ENCODE measurements around the gene TMEM163.

Gene TMEM163

DNA sequence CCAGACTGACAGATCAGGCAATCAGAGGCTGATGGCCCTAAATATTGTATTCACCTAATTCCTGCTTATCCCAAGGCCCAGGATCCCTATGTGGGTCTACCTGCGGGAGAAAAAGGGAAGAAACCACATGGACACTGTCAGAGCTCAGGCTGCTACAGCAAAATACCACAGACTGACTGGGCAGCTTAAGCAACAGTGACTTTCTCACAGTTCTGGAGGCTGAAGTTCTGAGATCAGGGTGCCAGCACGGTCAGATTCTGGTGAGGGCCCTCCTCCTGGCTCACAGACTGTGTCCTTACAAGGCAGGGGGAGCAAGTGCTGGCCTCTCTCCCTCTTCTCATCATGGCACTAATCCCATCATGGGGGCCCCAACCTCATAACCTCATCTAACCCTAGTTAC lies 181.7 kb downstream of the TMEM163 start:
- H3K27ac ChIP-seq (ENCODE audit: low read depth, low read length): no peak overlapping the region
- H3K4me2 ChIP-seq (ENCODE audit: low read length): no peak overlapping the region
- DNase-seq: no peak
- H4K8ac ChIP-seq (ENCODE audit: low read depth, low read length): no peak overlapping the region
- no CpG with 5 or more reads among the region's 2 CpGs for WGBS (ENCODE audit: extremely low coverage, insufficient coverage, low lambda C conversion rate)
- H3K79me2 ChIP-seq (ENCODE audit: control insufficient read depth, insufficient read depth, low read length): no peaks in the 10 kb centered on the region
- no peak overlapping the region for H3K4ac ChIP-seq (ENCODE audit: low read depth, low read length)
- no peak overlapping the region for H3K18ac ChIP-seq (ENCODE audit: low read length)
- no peak overlapping the region for H3K56ac ChIP-seq (ENCODE audit: low read length)
- no peak overlapping the region for H3K23ac ChIP-seq (ENCODE audit: low read length)
- no peak overlapping the region for H2BK15ac ChIP-seq (replicated peaks; ENCODE audit: low read depth)
- H3K4me3 ChIP-seq (ENCODE audit: low read length): no peak overlapping the region
- no peak overlapping the region for H2BK120ac ChIP-seq (ENCODE audit: low read depth, low read length)
- H2BK5ac ChIP-seq (ENCODE audit: low read length): no peak overlapping the region
- no peaks in the 10 kb centered on the region for H3K79me1 ChIP-seq (ENCODE audit: low read length)
- no peaks in the 10 kb centered on the region for H3K27me3 ChIP-seq (ENCODE audit: insufficient read depth, low read length, poor library complexity)
- H3K9ac ChIP-seq (ENCODE audit: low read length): no peak overlapping the region
- H3K36me3 ChIP-seq (ENCODE audit: control insufficient read depth, insufficient read depth, low read length): no peaks in the 10 kb centered on the region
- H3K4me1 ChIP-seq (ENCODE audit: control insufficient read depth, low read depth, low read length): no peaks in the 10 kb centered on the region
- H2AK5ac ChIP-seq (ENCODE audit: low read length): no peak overlapping the region
- no peak overlapping the region for H4K5ac ChIP-seq (ENCODE audit: low read length)

DNA sequence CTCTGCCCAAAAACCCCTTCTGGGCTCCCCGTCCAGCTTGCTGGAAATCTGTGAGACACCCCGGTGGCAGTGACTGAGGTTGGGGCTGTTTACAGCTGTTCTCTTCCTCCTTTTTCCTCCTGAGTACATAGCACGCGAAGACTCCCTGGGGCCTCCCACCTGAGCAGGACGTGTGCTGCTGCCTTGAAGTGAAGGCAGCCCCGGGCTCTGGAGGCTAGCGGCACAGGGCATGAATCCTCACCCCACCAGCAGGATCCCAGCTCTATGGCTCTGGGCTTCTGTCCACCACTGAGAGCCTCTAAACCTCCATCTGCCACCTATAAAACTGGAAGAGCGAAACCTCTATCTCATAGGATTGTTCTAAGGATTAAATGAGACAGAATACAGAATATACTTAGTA lies 182.5 kb downstream of the TMEM163 start:
- Histone ChIP-seq H2BK120ac (ENCODE audit: low read depth, low read length) (no peak overlapping the region), H3K4me3 (ENCODE audit: low read length) (no peak overlapping the region), H2BK15ac (replicated peaks; ENCODE audit: low read depth) (no peak overlapping the region), H3K9ac (ENCODE audit: low read length) (no peak overlapping the region), H2BK5ac (ENCODE audit: low read length) (no peak overlapping the region), H3K79me2 (ENCODE audit: control insufficient read depth, insufficient read depth, low read length) (no peaks in the 10 kb centered on the region), H3K4me2 (ENCODE audit: low read length) (no peak overlapping the region), H4K8ac (ENCODE audit: low read depth, low read length) (no peak overlapping the region), H3K36me3 (ENCODE audit: control insufficient read depth, insufficient read depth, low read length) (no peaks in the 10 kb centered on the region), H3K4me1 (ENCODE audit: control insufficient read depth, low read depth, low read length) (no peaks in the 10 kb centered on the region), H3K56ac (ENCODE audit: low read length) (no peak overlapping the region), H3K27me3 (ENCODE audit: insufficient read depth, low read length, poor library complexity) (no peaks in the 10 kb centered on the region), H3K27ac (ENCODE audit: low read depth, low read length) (no peak overlapping the region), H4K5ac (ENCODE audit: low read length) (no peak overlapping the region), H3K23ac (ENCODE audit: low read length) (no peak overlapping the region), H3K18ac (ENCODE audit: low read length) (no peak overlapping the region), H2AK5ac (ENCODE audit: low read length) (no peak overlapping the region), H3K4ac (ENCODE audit: low read depth, low read length) (no peak overlapping the region), H3K79me1 (ENCODE audit: low read length) (no peaks in the 10 kb centered on the region)
- WGBS (ENCODE audit: extremely low coverage, insufficient coverage, low lambda C conversion rate): no CpG with 5 or more reads among the region's 8 CpGs
- DNase-seq: no peak

DNA sequence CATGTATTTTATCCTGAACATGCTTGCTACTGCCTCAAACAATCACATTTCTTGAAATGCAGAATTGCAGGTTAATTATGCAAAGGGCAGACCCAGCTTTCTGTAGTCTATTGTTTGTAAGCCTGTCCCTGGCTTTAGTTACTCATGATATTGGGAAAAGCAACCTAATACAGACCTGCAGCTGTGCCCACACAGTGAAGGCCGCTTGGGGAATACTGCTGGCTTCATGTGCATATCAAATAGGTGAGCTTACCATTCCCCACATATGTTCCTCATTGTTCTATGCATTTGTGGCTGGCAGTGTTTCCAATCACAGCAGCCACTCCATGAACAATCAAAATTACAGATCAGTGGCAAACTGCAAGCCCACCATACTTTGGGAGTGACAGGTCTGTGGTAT lies 186.3 kb downstream of the TMEM163 start:
- Histone ChIP-seq H3K27ac (ENCODE audit: low read depth, low read length) (no peak overlapping the region), H3K18ac (ENCODE audit: low read length) (no peak overlapping the region)

DNA sequence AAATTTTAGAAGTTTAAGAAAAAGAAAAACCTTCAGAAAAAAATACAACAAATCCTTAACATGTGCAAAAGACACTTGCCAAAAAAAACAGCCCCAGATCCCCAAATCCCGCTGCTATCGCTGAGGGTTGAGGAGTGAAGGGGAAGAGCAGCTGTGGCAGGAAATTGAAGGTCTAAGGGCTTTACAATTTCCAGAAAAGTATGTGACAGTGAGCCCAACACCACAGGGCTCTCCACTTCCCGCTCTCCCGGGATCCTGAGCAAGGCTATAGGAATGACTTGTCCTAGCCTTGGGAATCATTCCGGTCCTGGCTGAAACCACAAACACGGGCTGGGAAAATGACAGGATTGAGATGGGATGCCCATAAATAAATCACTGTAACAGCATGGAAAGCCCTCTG lies 191.4 kb downstream of the TMEM163 start:
- no peak overlapping the region for H3K9ac ChIP-seq (ENCODE audit: low read length)
- H3K4me1 ChIP-seq (ENCODE audit: control insufficient read depth, low read depth, low read length): no peaks in the 10 kb centered on the region
- no peak overlapping the region for H2BK120ac ChIP-seq (ENCODE audit: low read depth, low read length)
- H3K79me2 ChIP-seq (ENCODE audit: control insufficient read depth, insufficient read depth, low read length): no peaks in the 10 kb centered on the region
- no peak for DNase-seq
- no peaks in the 10 kb centered on the region for H3K79me1 ChIP-seq (ENCODE audit: low read length)
- no peak overlapping the region for H3K4ac ChIP-seq (ENCODE audit: low read depth, low read length)
- H4K8ac ChIP-seq (ENCODE audit: low read depth, low read length): no peak overlapping the region
- H3K18ac ChIP-seq (ENCODE audit: low read length): no peak overlapping the region
- no peaks in the 10 kb centered on the region for H3K36me3 ChIP-seq (ENCODE audit: control insufficient read depth, insufficient read depth, low read length)
- H3K56ac ChIP-seq (ENCODE audit: low read length): no peak overlapping the region
- no peak overlapping the region for H4K5ac ChIP-seq (ENCODE audit: low read length)
- no peak overlapping the region for H3K4me3 ChIP-seq (ENCODE audit: low read length)
- no peak overlapping the region for H3K27ac ChIP-seq (ENCODE audit: low read depth, low read length)
- no peak overlapping the region for H3K4me2 ChIP-seq (ENCODE audit: low read length)
- H3K27me3 ChIP-seq (ENCODE audit: insufficient read depth, low read length, poor library complexity): no peaks in the 10 kb centered on the region
- H2BK15ac ChIP-seq (replicated peaks; ENCODE audit: low read depth): no peak overlapping the region
- H2AK5ac ChIP-seq (ENCODE audit: low read length): no peak overlapping the region
- H2BK5ac ChIP-seq (ENCODE audit: low read length): no peak overlapping the region
- no peak overlapping the region for H3K23ac ChIP-seq (ENCODE audit: low read length)
- WGBS (ENCODE audit: extremely low coverage, insufficient coverage, low lambda C conversion rate): no CpG with 5 or more reads among the region's 6 CpGs

More for the DNA sequence above, 186.3 kb downstream of the TMEM163 start:
- Histone ChIP-seq H4K8ac (ENCODE audit: low read depth, low read length) (no peak overlapping the region), H2AK5ac (ENCODE audit: low read length) (no peak overlapping the region), H3K56ac (ENCODE audit: low read length) (no peak overlapping the region), H3K23ac (ENCODE audit: low read length) (no peak overlapping the region), H4K5ac (ENCODE audit: low read length) (no peak overlapping the region), H3K4me2 (ENCODE audit: low read length) (no peak overlapping the region), H3K36me3 (ENCODE audit: control insufficient read depth, insufficient read depth, low read length) (no peaks in the 10 kb centered on the region), H3K27me3 (ENCODE audit: insufficient read depth, low read length, poor library complexity) (no peaks in the 10 kb centered on the region), H3K79me1 (ENCODE audit: low read length) (no peaks in the 10 kb centered on the region), H2BK5ac (ENCODE audit: low read length) (no peak overlapping the region), H3K4me1 (ENCODE audit: control insufficient read depth, low read depth, low read length) (no peaks in the 10 kb centered on the region), H2BK15ac (replicated peaks; ENCODE audit: low read depth) (no peak overlapping the region), H3K4ac (ENCODE audit: low read depth, low read length) (no peak overlapping the region), H3K9ac (ENCODE audit: low read length) (no peak overlapping the region), H3K4me3 (ENCODE audit: low read length) (no peak overlapping the region), H3K79me2 (ENCODE audit: control insufficient read depth, insufficient read depth, low read length) (no peaks in the 10 kb centered on the region), H2BK120ac (ENCODE audit: low read depth, low read length) (no peak overlapping the region)
- WGBS (ENCODE audit: extremely low coverage, insufficient coverage, low lambda C conversion rate): no CpG with 5 or more reads among the region's 1 CpG
- DNase-seq: no peak

DNA sequence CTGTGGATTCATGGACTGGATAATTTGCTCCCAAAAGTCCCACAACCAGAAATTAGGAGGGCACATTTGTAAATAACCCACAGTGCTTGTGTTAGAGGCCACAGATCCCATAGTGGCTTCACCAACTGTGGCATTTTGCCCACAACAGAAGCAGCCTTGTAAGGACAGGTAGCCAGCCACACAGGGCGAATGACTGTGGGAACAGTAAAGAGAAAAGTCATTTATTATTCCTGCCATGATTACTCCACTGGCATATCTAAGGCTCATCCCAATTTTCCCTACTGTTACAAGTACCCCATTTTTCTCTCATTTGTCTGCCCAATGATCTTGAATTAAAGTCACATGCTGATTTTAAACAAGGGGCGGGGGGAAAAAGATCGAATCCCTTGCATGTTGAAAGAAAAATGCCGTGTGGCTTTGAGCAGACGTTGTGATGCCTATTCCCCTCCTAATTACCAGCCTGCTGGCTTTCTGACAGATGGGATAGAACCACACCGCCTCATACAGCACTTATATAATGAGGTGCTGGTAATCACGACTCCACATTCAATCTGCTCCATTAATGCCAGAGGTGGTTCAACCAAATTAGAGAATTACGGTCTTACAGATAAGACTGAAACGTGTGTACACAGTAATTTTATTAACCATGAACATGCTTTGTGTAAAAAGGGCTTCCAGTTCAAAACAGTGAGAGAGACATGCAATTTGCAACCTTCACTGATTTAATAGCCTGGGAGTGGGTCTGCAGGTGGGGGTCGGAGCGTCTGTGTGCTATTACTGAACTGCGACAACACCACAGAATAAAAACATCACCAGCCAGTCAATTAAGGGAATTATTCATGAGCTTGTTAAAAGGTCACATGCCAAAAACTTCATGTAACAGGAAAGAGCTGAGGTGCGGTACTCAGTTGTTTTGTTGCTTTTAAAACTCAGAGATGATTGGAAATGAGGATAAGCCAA lies 196.0 kb downstream of the TMEM163 start:
- H3K27ac ChIP-seq (ENCODE audit: low read depth, low read length): no peak overlapping the region
- no peak overlapping the region for H3K23ac ChIP-seq (ENCODE audit: low read length)
- no peak overlapping the region for H4K5ac ChIP-seq (ENCODE audit: low read length)
- H2AK5ac ChIP-seq (ENCODE audit: low read length): no peak overlapping the region
- no peaks in the 10 kb centered on the region for H3K79me2 ChIP-seq (ENCODE audit: control insufficient read depth, insufficient read depth, low read length)
- no peak overlapping the region for H3K4me3 ChIP-seq (ENCODE audit: low read length)
- no peak overlapping the region for H2BK5ac ChIP-seq (ENCODE audit: low read length)
- no peak overlapping the region for H4K8ac ChIP-seq (ENCODE audit: low read depth, low read length)
- H3K79me1 ChIP-seq (ENCODE audit: low read length): no peaks in the 10 kb centered on the region
- DNase-seq: no peak
- no peaks in the 10 kb centered on the region for H3K4me1 ChIP-seq (ENCODE audit: control insufficient read depth, low read depth, low read length)
- no peak overlapping the region for H3K18ac ChIP-seq (ENCODE audit: low read length)
- no CpG with 5 or more reads among the region's 13 CpGs for WGBS (ENCODE audit: extremely low coverage, insufficient coverage, low lambda C conversion rate)
- H2BK15ac ChIP-seq (replicated peaks; ENCODE audit: low read depth): no peak overlapping the region
- no peaks in the 10 kb centered on the region for H3K36me3 ChIP-seq (ENCODE audit: control insufficient read depth, insufficient read depth, low read length)
- no peaks in the 10 kb centered on the region for H3K27me3 ChIP-seq (ENCODE audit: insufficient read depth, low read length, poor library complexity)
- no peak overlapping the region for H3K9ac ChIP-seq (ENCODE audit: low read length)
- no peak overlapping the region for H3K4me2 ChIP-seq (ENCODE audit: low read length)
- H3K4ac ChIP-seq (ENCODE audit: low read depth, low read length): no peak overlapping the region
- no peak overlapping the region for H2BK120ac ChIP-seq (ENCODE audit: low read depth, low read length)
- no peak overlapping the region for H3K56ac ChIP-seq (ENCODE audit: low read length)

DNA sequence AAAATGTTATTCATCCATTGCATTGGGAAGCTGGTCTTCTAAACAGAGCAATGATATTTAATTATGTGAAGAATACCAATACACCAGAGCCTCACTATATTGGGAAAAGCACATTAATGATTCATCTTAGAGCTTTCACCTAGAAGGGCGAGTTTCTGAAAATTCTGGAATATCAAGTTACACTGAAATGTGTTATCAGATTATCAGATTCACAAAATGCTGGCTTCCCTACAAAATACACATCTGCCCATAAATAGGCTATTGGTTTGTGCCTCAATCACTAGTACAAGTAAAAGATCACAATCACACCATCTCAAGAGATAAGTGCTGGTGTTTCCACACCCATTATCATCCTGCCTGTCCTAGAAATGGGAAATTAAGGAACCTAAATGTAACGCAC lies 200.7 kb downstream of the TMEM163 start:
- WGBS (ENCODE audit: extremely low coverage, insufficient coverage, low lambda C conversion rate): no CpG with 5 or more reads among the region's 2 CpGs

More for the DNA sequence above, 200.7 kb downstream of the TMEM163 start:
- H3K4me2 ChIP-seq (ENCODE audit: low read length): no peak overlapping the region
- H3K27ac ChIP-seq (ENCODE audit: low read depth, low read length): no peak overlapping the region
- no peaks in the 10 kb centered on the region for H3K4me1 ChIP-seq (ENCODE audit: control insufficient read depth, low read depth, low read length)
- H3K56ac ChIP-seq (ENCODE audit: low read length): no peak overlapping the region
- no peak overlapping the region for H4K8ac ChIP-seq (ENCODE audit: low read depth, low read length)
- H3K79me1 ChIP-seq (ENCODE audit: low read length): no peaks in the 10 kb centered on the region
- H3K4me3 ChIP-seq (ENCODE audit: low read length): no peak overlapping the region
- no peaks in the 10 kb centered on the region for H3K79me2 ChIP-seq (ENCODE audit: control insufficient read depth, insufficient read depth, low read length)
- no peak overlapping the region for H2BK5ac ChIP-seq (ENCODE audit: low read length)
- H3K9ac ChIP-seq (ENCODE audit: low read length): no peak overlapping the region
- no peak overlapping the region for H3K18ac ChIP-seq (ENCODE audit: low read length)
- H2BK120ac ChIP-seq (ENCODE audit: low read depth, low read length): no peak overlapping the region
- H3K36me3 ChIP-seq (ENCODE audit: control insufficient read depth, insufficient read depth, low read length): no peaks in the 10 kb centered on the region
- no peak overlapping the region for H2AK5ac ChIP-seq (ENCODE audit: low read length)
- H3K27me3 ChIP-seq (ENCODE audit: insufficient read depth, low read length, poor library complexity): no peaks in the 10 kb centered on the region
- no peak overlapping the region for H4K5ac ChIP-seq (ENCODE audit: low read length)
- no peak for DNase-seq
- no peak overlapping the region for H3K23ac ChIP-seq (ENCODE audit: low read length)
- H3K4ac ChIP-seq (ENCODE audit: low read depth, low read length): no peak overlapping the region
- no peak overlapping the region for H2BK15ac ChIP-seq (replicated peaks; ENCODE audit: low read depth)

Data from mesendoderm (in vitro differentiated cells).